Measurements from ENCODE around the gene MORN1.

MORN1 gene

DNA sequence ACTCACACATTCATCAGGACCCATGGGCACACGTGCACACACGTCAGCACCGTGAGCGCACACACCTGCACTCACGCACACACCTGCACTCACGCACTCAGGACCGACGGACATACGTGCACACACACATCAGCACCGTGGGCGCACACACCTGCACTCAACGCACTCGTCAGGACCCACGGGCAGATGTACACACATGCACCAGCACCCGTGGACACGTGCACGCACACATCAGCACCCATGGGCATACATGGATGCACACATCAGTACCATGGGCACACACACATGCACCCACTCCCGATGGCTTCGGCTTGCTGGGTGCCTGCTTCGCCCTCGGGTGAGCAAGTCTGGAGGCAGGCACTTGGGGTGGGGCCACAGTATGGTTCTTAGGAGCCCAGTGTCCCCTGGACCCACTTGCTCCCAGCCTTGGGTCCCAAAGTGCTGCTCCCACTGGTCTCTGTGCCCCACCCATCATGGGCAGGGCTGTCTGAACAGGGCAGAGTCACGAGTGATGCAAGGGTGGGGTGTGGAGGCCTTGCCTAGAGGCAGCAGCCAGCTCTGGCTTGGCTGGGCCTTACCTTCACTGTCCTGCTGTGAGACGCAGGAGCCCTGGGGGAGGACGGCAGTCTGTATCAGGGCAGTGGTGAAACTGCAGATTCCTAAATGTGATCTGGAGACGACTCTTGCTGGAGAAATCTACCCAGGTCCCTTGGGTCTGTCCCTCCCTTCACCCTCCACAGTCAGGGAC, 113.4 kb downstream of the MORN1 start:
- Histone ChIP-seq H3K4me3 (ENCODE audit: low read depth, low read length) (no peak overlapping the region), H3K27me3 (ENCODE audit: insufficient read depth, low read depth, severe bottlenecking) (no peaks in the 10 kb centered on the region), H3K9me3 (ENCODE audit: severe bottlenecking) (no peaks in the 10 kb centered on the region), H3K27ac (no peak overlapping the region), H3K36me3 (no peaks in the 10 kb centered on the region; the same call in none of the 2 replicates)
- TF ChIP-seq, protein P1, sequence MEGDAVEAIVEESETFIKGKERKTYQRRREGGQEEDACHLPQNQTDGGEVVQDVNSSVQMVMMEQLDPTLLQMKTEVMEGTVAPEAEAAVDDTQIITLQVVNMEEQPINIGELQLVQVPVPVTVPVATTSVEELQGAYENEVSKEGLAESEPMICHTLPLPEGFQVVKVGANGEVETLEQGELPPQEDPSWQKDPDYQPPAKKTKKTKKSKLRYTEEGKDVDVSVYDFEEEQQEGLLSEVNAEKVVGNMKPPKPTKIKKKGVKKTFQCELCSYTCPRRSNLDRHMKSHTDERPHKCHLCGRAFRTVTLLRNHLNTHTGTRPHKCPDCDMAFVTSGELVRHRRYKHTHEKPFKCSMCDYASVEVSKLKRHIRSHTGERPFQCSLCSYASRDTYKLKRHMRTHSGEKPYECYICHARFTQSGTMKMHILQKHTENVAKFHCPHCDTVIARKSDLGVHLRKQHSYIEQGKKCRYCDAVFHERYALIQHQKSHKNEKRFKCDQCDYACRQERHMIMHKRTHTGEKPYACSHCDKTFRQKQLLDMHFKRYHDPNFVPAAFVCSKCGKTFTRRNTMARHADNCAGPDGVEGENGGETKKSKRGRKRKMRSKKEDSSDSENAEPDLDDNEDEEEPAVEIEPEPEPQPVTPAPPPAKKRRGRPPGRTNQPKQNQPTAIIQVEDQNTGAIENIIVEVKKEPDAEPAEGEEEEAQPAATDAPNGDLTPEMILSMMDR (IDR thresholded peaks at IDR 0.05; ENCODE audit: low read depth, low read length) = no peak
- no peak for DNase-seq

DNA sequence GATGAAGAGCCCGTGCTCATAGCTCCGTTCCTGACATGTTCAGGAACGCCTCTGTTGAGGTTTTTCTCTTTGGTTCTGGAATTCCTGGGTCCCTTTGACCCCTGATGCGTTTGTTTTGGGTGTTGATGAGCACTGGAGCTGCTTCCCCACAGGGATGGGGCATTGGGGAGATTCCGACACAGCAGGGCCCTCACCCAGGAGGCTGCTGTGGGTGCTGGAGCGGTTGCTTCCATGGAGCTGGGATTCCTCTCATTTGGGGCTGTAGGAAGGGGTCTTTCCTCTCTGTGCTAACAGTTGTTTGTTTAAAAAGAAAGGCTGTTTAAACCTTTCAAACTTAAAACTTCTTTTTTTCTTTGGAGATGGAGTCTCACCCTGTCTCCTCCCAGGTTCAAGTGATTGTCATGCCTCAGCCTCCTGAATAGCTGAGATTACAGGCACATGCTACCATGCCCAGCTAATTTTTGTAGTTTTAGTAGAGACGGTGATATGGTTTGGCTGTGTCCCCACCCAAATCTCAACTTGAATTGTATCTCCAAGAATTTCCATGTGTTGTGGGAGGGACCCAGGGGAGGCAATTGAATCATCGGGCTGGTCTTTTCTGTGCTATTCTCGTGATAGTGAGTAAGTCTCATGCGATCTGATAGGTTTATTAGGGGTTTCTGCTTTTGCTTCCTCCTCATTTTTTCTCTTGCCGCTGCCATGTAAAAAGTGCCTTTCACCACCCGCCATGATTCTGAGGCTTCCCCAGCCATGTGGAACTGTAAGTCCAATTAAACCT, 114.4 kb downstream of the MORN1 start:
- TF ChIP-seq, protein P1 (IDR thresholded peaks at IDR 0.05; ENCODE audit: low read depth, low read length) = no peak
- Histone ChIP-seq H3K27ac (no peak overlapping the region), H3K4me3 (ENCODE audit: low read depth, low read length) (no peak overlapping the region), H3K27me3 (ENCODE audit: insufficient read depth, low read depth, severe bottlenecking) (no peaks in the 10 kb centered on the region), H3K36me3 (no peaks in the 10 kb centered on the region; the same call in 1 of the 2 replicates), H3K9me3 (ENCODE audit: severe bottlenecking) (no peaks in the 10 kb centered on the region)
- DNase-seq = no peak

DNA sequence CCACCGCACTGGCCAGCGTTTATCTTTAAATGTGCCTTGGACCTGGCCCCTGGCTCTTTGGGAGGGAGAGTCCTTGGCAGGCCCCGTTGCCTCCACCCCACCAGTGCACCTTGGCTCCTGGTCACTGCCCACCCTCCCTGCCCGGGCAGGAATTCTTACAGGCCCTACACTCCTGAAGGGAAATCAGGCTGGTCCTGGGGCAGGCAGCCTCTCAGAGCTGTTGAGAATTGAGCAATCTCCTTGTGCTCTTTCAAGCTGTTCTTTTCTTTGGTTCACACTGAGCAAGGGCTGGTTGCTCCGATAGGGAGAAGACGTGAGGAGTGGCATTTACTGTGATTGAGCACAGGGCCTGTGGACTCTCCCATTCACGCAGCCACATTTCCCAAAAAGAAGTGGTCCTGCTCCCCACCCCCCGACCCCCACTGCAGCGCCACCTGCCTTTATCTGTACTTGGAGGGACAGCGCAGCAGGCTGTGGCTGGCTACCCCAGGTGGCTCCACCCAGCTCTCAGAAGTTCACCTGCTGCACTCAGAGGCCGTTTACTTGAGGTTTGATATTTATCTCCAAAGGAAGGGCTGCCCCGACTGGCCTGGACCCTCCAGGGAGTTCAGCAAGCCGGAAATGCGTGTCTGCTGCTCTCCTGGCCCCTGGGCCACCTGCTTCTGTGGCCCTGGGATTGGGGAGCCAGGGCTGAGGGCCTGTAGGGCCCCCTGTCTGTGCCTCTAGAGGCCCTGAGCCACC, 115.4 kb downstream of the MORN1 start:
- Histone ChIP-seq H3K27ac (no peak overlapping the region; the same call in 1 of the 2 replicates), H3K36me3 (no peaks in the 10 kb centered on the region; the same call in 1 of the 2 replicates), H3K27me3 (ENCODE audit: insufficient read depth, low read depth, severe bottlenecking) (no peaks in the 10 kb centered on the region), H3K9me3 (ENCODE audit: severe bottlenecking) (no peaks in the 10 kb centered on the region), H3K4me3 (ENCODE audit: low read depth, low read length) (no peak overlapping the region)
- TF ChIP-seq, protein P1 (IDR thresholded peaks at IDR 0.05; ENCODE audit: low read depth, low read length) = 0 out of 2 replicates have a peak, but pooled peaks have one; percentile 9
- no peak for DNase-seq

DNA sequence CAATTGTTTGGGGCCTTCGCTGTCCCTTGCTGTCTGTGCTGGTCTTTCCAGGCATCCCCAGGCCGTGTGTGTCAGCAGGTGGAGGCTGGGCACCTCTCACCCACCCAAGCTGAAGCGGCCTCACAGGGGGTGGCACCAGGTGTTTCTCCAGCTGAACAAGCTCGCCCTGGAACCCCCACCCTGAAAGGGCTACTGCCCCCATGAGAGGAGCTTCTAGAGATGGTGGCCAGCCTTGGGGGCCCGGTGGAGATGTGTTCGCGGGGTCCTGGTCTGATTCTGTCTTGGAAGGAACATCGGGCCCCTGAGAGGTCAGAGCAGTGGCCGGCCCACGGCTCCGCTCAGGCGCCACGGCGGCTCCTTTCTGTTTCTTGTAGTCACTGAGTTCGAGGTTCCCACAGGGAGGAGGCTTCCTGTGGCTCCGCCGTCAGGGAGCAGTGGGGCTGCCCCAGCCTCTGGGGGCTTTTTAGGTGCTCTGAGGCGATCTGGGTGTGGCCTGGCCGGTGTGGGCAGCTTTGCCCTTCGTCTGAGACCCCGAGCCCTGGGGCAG, 116.4 kb downstream of the MORN1 start:
- H3K27ac ChIP-seq = no peak overlapping the region
- TF ChIP-seq, protein P1 (IDR thresholded peaks at IDR 0.05; ENCODE audit: low read depth, low read length) = no peak

DNA sequence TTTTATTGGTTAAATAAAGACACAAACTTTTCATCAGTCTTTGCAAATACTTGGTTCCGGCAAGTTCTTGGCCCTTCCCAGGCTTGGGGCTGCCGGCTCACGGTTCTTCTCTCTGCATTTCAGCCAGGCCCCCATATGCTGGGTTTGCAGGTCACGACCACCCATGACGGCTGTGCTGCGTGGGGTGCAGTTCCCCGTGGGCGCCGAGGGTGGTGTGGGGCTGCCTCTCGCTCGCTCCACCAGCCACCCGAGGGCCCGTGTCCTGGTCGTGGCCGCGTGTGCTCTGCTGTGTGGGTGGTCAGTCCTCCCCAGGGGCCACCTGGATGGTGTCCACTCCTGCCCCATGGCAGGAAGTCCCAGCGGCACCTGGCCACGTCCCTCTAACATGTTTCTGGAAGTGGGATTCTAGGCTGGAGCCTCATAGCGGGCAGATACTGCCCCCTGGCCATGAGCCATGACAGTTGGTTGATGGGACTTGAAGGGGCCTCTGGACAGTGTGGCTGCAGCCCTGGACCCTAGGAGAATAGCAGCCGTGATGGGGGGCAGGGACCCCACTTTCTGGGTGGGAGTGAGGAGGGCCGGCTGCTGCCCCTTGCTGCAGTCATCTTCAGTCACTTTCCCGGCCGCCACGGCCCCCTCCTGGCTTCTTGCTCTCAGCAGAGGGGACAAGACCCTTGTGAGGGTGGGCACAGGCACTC, 117.0 kb downstream of the MORN1 start:
- no peak overlapping the region for H3K4me3 ChIP-seq (ENCODE audit: low read depth, low read length)
- H3K36me3 ChIP-seq = no peaks in the 10 kb centered on the region; the same call in 1 of the 2 replicates
- no peaks in the 10 kb centered on the region for H3K27me3 ChIP-seq (ENCODE audit: insufficient read depth, low read depth, severe bottlenecking)
- TF ChIP-seq, protein P1 (IDR thresholded peaks at IDR 0.05; ENCODE audit: low read depth, low read length) = no peak
- no peak for DNase-seq
- H3K27ac ChIP-seq = no peak overlapping the region
- no peaks in the 10 kb centered on the region for H3K9me3 ChIP-seq (ENCODE audit: severe bottlenecking)

More for the DNA sequence above, 116.4 kb downstream of the MORN1 start:
- DNase-seq = no peak
- Histone ChIP-seq H3K4me3 (ENCODE audit: low read depth, low read length) (no peak overlapping the region), H3K9me3 (ENCODE audit: severe bottlenecking) (no peaks in the 10 kb centered on the region), H3K27me3 (ENCODE audit: insufficient read depth, low read depth, severe bottlenecking) (no peaks in the 10 kb centered on the region), H3K36me3 (no peaks in the 10 kb centered on the region; the same call in 1 of the 2 replicates)
